HepG2 (cell line): Measurements from ENCODE around the gene PIP5K1C. TPM values are rescaled to one million over a fixed set of nuclear protein-coding genes. Genes with fewer than 3 reads are reported as not detected.

Experiments used
- ARNTL ChIP-seq: sonication (generic); formaldehyde crosslinking; IDR thresholded peaks from 2 replicates; pipeline ENCODE4 v1.4.0; 2020; ENCODE audit warnings: mild to moderate bottlenecking, missing genetic modification reagents
- BRD4 ChIP-seq: sonication (generic); formaldehyde crosslinking; IDR thresholded peaks from 2 replicates; pipeline ENCODE4 v1.4.0; 2020; ENCODE audit warnings: missing genetic modification reagents
- CREM ChIP-seq, 2 experiments: sonication (generic) in 1 of 2; formaldehyde crosslinking in 1 of 2; IDR thresholded peaks; 2 replicates each; pipeline versions ENCODE4 v1.4.0 to v1.6.1; 2016 to 2020; ENCODE audit warnings: antibody characterized with exemption in 1 of 2, mild to moderate bottlenecking in 1 of 2, missing genetic modification reagents in 1 of 2
- ELF4 ChIP-seq: sonication (generic); formaldehyde crosslinking; IDR thresholded peaks from 2 replicates; pipeline ENCODE4 v1.5.0; 2020; ENCODE audit warnings: missing genetic modification reagents, mild to moderate bottlenecking, moderate library complexity, borderline replicate concordance
- HDAC2 ChIP-seq: sonication (generic); formaldehyde crosslinking; IDR thresholded peaks from 2 replicates; pipeline ENCODE4 v1.4.0; 2020; ENCODE audit warnings: missing genetic modification reagents
- HMGA1 ChIP-seq: sonication (generic); formaldehyde crosslinking; conservative IDR thresholded peaks from 2 replicates; pipeline ENCODE4 v1.4.0; 2020; ENCODE audit warnings: missing genetic modification reagents
- HNF4G ChIP-seq, 2 experiments: sonication (generic) in 1 of 2; formaldehyde crosslinking in 1 of 2; IDR thresholded peaks; 2 replicates each; pipeline versions ENCODE4 v1.4.0 to v1.6.1; 2011 to 2020; ENCODE audit warnings: borderline replicate concordance in 2 of 2, low read depth in 2 of 2, mild to moderate bottlenecking in 2 of 2, low read length in 1 of 2, missing genetic modification reagents in 1 of 2, moderate library complexity in 1 of 2
- KLF12 ChIP-seq: sonication (generic); formaldehyde crosslinking; IDR thresholded peaks from 2 replicates; pipeline ENCODE4 v1.4.0; 2020; ENCODE audit warnings: missing genetic modification reagents, borderline replicate concordance
- MAFK ChIP-seq, 2 experiments: IDR thresholded peaks in 1 of 2; conservative IDR thresholded peaks in 1 of 2; 2 replicates each; pipeline ENCODE4 v1.6.1; 2011; ENCODE audit warnings: improper control_type of control experiment in 2 of 2, low read length in 2 of 2
- NBN ChIP-seq: fragments of 450-650 bp; conservative IDR thresholded peaks from 2 replicates; pipeline ENCODE4 v1.6.1; 2017
- PAF1 ChIP-seq: IDR thresholded peaks from 2 replicates; pipeline ENCODE4 v1.6.1; 2016; ENCODE audit warnings: missing genetic modification reagents, missing compliant biosample characterization
- PHF21A ChIP-seq: sonication (generic); formaldehyde crosslinking; IDR thresholded peaks from 2 replicates; pipeline ENCODE4 v1.5.0; 2020; ENCODE audit warnings: mild to moderate bottlenecking, missing genetic modification reagents
- SAFB2 ChIP-seq: sonication (generic); formaldehyde crosslinking; IDR thresholded peaks from 2 replicates; pipeline ENCODE4 v1.5.1; 2020; ENCODE audit warnings: missing genetic modification reagents, low read depth, mild to moderate bottlenecking, borderline replicate concordance
- SP1 ChIP-seq, 2 experiments: fragments of 450-650 bp in 1 of 2; sonication (generic) in 1 of 2; formaldehyde crosslinking in 1 of 2; IDR thresholded peaks; 2 replicates each; pipeline versions ENCODE4 v1.4.0 to v1.6.1; 2016 to 2020; ENCODE audit warnings: missing genetic modification reagents in 1 of 2
- SSRP1 ChIP-seq: IDR thresholded peaks from 2 replicates; pipeline ENCODE4 v1.6.1; 2016; ENCODE audit warnings: control low read depth
- ZFX ChIP-seq: sonication (generic); formaldehyde crosslinking; IDR thresholded peaks from 2 replicates; pipeline ENCODE4 v1.4.0; 2020; ENCODE audit warnings: mild to moderate bottlenecking, low read depth, missing genetic modification reagents, moderate library complexity
- ZNF260 ChIP-seq: sonication (generic); formaldehyde crosslinking; IDR thresholded peaks from 2 replicates; pipeline ENCODE4 v1.4.0; 2020; ENCODE audit warnings: missing genetic modification reagents, low read depth, mild to moderate bottlenecking, borderline replicate concordance
- ZNF598 ChIP-seq: sonication (generic); formaldehyde crosslinking; IDR thresholded peaks from 2 replicates; pipeline ENCODE4 v1.5.1; 2020; ENCODE audit warnings: mild to moderate bottlenecking, missing genetic modification reagents, borderline replicate concordance
- ZNF605 ChIP-seq: sonication (generic); formaldehyde crosslinking; IDR thresholded peaks from 2 replicates; pipeline ENCODE4 v1.8.0; 2022; ENCODE audit warnings: mild to moderate bottlenecking, missing genetic modification reagents
- polyA plus RNA-seq, 8 experiments: library from polyadenylated mRNA; depleted of rRNA in 3 of 8; stranded (reverse) in 7 of 8; unstranded in 1 of 8; fragments of >200 nt; fragmentation: Illumina TruSeq in 4 of 8; extraction: Trizol in 4 of 8; gene quantifications; 2 replicates each; pipeline versions ENCODE4 v1.2.1 to v1.2.3, GENCODE V29; 2011 to 2016; ENCODE audit warnings: low read depth in 4 of 8, missing spikeins in 1 of 8, mixed read lengths in 1 of 8; ENCODE audit not compliant: insufficient read depth in 1 of 8
- total RNA-seq, 5 experiments: library from RNA; depleted of rRNA; stranded (reverse); fragments of >200 nt; fragmentation: Illumina TruSeq; extraction: Trizol; gene quantifications; 2 replicates each; pipeline ENCODE4 v1.2.3, GENCODE V29; 2016; ENCODE audit warnings: low read depth in 1 of 5
- TF ChIP-seq, protein P1 (sequence below): sonication (generic); formaldehyde crosslinking; IDR thresholded peaks from 2 replicates; pipeline ENCODE4 v1.4.0; 2020; ENCODE audit warnings: low read depth, mild to moderate bottlenecking, missing genetic modification reagents
- TF ChIP-seq, protein P2 (sequence below): sonication (generic); formaldehyde crosslinking; IDR thresholded peaks from 2 replicates; pipeline ENCODE4 v1.4.0; 2020; ENCODE audit warnings: missing genetic modification reagents, borderline replicate concordance
- TF ChIP-seq, protein P3 (sequence below): sonication (generic); formaldehyde crosslinking; IDR thresholded peaks from 2 replicates; pipeline ENCODE4 v1.4.0; 2020; ENCODE audit warnings: missing genetic modification reagents; ENCODE audit errors: not compliant biosample characterization
- TF ChIP-seq, protein P4 (sequence below): sonication (generic); formaldehyde crosslinking; IDR thresholded peaks from 2 replicates; pipeline ENCODE4 v1.8.0; 2022; ENCODE audit warnings: mild to moderate bottlenecking, missing genetic modification reagents, moderate library complexity

PIP5K1C gene
- total and polyA plus RNA-seq, 2 of the 13 experiments (the other 11 are each of a cell fraction or from before 2014, with no cell fraction given), result 3.6 to 4.3 TPM

DNA sequence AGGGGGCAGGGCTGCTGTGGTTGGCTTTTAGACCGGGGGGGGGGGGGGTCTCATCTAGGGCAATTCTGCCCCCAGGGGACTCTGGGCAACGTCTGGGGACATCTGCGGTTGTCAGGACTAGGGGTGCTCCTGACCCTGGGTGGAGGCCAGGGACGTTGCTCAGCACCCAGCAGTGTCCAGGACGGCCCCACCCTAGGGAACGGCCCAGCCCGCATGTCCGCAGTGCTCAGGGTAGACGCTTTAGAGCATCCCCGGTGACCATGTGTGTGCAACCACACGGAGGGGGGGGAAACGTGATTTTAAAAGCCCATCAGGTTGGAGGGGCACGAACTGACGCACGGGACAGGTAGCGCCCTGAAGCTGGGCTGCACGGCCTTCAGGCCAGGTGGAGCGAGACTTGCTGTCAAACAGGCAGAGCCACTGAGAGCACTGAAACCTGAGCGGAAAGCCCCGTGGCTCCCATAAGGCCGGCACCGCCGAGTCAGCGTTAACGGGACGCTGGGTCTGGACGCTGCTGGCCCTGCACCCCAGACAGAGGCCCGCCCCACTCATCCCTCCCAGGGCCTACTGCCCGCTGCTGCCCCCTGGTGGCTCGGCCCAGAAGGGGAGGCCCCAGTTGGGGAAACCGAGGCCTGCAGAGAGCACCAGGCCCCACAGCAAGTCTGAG is 82.0 kb downstream of the PIP5K1C start (continued):
- no peak for TF ChIP-seq ZNF598 (CRISPR knock-in tag)
- TF ChIP-seq MAFK (conservative IDR thresholded peaks at IDR 0.05 in 1 of 2, IDR thresholded peaks at IDR 0.05 in 1 of 2; ENCODE audit: low read length in 2 of 2), result peak; percentile 95
- TF ChIP-seq NBN, result no peak
- no peak for TF ChIP-seq ZNF260
- no peak for TF ChIP-seq ZNF605 (CRISPR knock-in tag)
- TF ChIP-seq ELF4 (CRISPR knock-in tag), result no peak
- no peak for TF ChIP-seq CREM (IDR thresholded peaks at IDR 0.05)
- TF ChIP-seq CREM (CRISPR knock-in tag; IDR thresholded peaks at IDR 0.05), result no peak
- TF ChIP-seq, protein P1, sequence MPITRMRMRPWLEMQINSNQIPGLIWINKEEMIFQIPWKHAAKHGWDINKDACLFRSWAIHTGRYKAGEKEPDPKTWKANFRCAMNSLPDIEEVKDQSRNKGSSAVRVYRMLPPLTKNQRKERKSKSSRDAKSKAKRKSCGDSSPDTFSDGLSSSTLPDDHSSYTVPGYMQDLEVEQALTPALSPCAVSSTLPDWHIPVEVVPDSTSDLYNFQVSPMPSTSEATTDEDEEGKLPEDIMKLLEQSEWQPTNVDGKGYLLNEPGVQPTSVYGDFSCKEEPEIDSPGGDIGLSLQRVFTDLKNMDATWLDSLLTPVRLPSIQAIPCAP (CRISPR knock-in tag), result no peak
- no peak for TF ChIP-seq BRD4 (CRISPR knock-in tag)
- no peak for TF ChIP-seq PHF21A
- no peak for TF ChIP-seq SAFB2
- TF ChIP-seq, protein P2, sequence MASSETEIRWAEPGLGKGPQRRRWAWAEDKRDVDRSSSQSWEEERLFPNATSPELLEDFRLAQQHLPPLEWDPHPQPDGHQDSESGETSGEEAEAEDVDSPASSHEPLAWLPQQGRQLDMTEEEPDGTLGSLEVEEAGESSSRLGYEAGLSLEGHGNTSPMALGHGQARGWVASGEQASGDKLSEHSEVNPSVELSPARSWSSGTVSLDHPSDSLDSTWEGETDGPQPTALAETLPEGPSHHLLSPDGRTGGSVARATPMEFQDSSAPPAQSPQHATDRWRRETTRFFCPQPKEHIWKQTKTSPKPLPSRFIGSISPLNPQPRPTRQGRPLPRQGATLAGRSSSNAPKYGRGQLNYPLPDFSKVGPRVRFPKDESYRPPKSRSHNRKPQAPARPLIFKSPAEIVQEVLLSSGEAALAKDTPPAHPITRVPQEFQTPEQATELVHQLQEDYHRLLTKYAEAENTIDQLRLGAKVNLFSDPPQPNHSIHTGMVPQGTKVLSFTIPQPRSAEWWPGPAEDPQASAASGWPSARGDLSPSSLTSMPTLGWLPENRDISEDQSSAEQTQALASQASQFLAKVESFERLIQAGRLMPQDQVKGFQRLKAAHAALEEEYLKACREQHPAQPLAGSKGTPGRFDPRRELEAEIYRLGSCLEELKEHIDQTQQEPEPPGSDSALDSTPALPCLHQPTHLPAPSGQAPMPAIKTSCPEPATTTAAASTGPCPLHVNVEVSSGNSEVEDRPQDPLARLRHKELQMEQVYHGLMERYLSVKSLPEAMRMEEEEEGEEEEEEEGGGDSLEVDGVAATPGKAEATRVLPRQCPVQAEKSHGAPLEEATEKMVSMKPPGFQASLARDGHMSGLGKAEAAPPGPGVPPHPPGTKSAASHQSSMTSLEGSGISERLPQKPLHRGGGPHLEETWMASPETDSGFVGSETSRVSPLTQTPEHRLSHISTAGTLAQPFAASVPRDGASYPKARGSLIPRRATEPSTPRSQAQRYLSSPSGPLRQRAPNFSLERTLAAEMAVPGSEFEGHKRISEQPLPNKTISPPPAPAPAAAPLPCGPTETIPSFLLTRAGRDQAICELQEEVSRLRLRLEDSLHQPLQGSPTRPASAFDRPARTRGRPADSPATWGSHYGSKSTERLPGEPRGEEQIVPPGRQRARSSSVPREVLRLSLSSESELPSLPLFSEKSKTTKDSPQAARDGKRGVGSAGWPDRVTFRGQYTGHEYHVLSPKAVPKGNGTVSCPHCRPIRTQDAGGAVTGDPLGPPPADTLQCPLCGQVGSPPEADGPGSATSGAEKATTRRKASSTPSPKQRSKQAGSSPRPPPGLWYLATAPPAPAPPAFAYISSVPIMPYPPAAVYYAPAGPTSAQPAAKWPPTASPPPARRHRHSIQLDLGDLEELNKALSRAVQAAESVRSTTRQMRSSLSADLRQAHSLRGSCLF (CRISPR knock-in tag), result no peak
- TF ChIP-seq SSRP1 (CRISPR knock-in tag), result no peak
- TF ChIP-seq SP1 (IDR thresholded peaks at IDR 0.05), result no peak
- TF ChIP-seq SP1 (CRISPR knock-in tag; IDR thresholded peaks at IDR 0.05), result no peak
- TF ChIP-seq, protein P3, sequence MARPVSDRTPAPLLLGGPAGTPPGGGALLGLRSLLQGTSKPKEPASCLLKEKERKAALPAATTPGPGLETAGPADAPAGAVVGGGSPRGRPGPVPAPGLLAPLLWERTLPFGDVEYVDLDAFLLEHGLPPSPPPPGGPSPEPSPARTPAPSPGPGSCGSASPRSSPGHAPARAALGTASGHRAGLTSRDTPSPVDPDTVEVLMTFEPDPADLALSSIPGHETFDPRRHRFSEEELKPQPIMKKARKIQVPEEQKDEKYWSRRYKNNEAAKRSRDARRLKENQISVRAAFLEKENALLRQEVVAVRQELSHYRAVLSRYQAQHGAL (CRISPR knock-in tag), result no peak
- TF ChIP-seq, protein P4, sequence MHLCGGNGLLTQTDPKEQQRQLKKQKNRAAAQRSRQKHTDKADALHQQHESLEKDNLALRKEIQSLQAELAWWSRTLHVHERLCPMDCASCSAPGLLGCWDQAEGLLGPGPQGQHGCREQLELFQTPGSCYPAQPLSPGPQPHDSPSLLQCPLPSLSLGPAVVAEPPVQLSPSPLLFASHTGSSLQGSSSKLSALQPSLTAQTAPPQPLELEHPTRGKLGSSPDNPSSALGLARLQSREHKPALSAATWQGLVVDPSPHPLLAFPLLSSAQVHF, result no peak
- no peak for TF ChIP-seq HMGA1
- no peak for TF ChIP-seq HDAC2
- TF ChIP-seq ARNTL (CRISPR knock-in tag), result no peak
- TF ChIP-seq KLF12 (CRISPR knock-in tag), result no peak
- TF ChIP-seq HNF4G (IDR thresholded peaks at IDR 0.05; ENCODE audit: borderline replicate concordance, low read depth, low read length), result no peak
- TF ChIP-seq HNF4G (CRISPR knock-in tag; IDR thresholded peaks at IDR 0.05; ENCODE audit: borderline replicate concordance, low read depth), result no peak
- 0 out of 2 replicates have a peak, but pooled peaks have one; percentile 33 for TF ChIP-seq ZFX (CRISPR knock-in tag)
- TF ChIP-seq PAF1 (CRISPR knock-in tag), result no peak
